ENCODE measurements around the gene WSCD1. TPM values are rescaled to one million over a fixed set of nuclear protein-coding genes. Genes with fewer than 3 reads are reported as not detected.
A peak's percentile ranks its signal among the peaks of the same experiment; 100 is the strongest.

WSCD1 gene
- total RNA-seq, 1 donor from 2014 or later: 4.2 TPM

GRCh38 chr17:6057562-6057961, 12.6 kb upstream of the WSCD1 start:
- H3K4me3 Mint-ChIP-seq (ENCODE audit: unreplicated experiment): no peak overlapping the region
- no peaks in the 10 kb centered on the region for H3K36me3 Mint-ChIP-seq (ENCODE audit: low read depth)
- H3K9me3 Mint-ChIP-seq (ENCODE audit: low read depth): no peaks in the 10 kb centered on the region
- no peak overlapping the region for H3K27ac Mint-ChIP-seq (ENCODE audit: unreplicated experiment)
- peaks cover 9% of the 10 kb centered on the region for H3K4me1 Mint-ChIP-seq (ENCODE audit: low read depth)
- peaks cover 40% of the 10 kb centered on the region for H3K27me3 Mint-ChIP-seq (ENCODE audit: low read depth)
- TF ChIP-seq CTCF (IDR thresholded peaks at IDR 0.05): no peak
- no peak for DNase-seq (ENCODE audit: low spot score)

- Mint-ChIP-seq H3K4me3 (ENCODE audit: unreplicated experiment) (no peak overlapping the region), H3K9me3 (ENCODE audit: low read depth) (no peaks in the 10 kb centered on the region), H3K36me3 (ENCODE audit: low read depth) (no peaks in the 10 kb centered on the region), H3K27ac (ENCODE audit: unreplicated experiment) (no peak overlapping the region), H3K4me1 (ENCODE audit: low read depth) (peaks cover 9% of the 10 kb centered on the region), H3K27me3 (ENCODE audit: low read depth) (peaks cover 39% of the 10 kb centered on the region)
- no peak for TF ChIP-seq CTCF (IDR thresholded peaks at IDR 0.05)
- no peak for DNase-seq (ENCODE audit: low spot score)
Measured at GRCh38 chr17:6059406-6059805, 10.8 kb upstream of the WSCD1 start.

GRCh38 chr17:6061290-6061689, 8.9 kb upstream of the WSCD1 start:
- H3K27ac Mint-ChIP-seq (ENCODE audit: unreplicated experiment): peak overlapping the region; percentile 64
- DNase-seq (ENCODE audit: low spot score): no peak
- no peaks in the 10 kb centered on the region for H3K9me3 Mint-ChIP-seq (ENCODE audit: low read depth)
- no peak for TF ChIP-seq CTCF (IDR thresholded peaks at IDR 0.05)
- H3K4me1 Mint-ChIP-seq (ENCODE audit: low read depth): peaks cover 9% of the 10 kb centered on the region
- no peak overlapping the region for H3K4me3 Mint-ChIP-seq (ENCODE audit: unreplicated experiment)
- H3K36me3 Mint-ChIP-seq (ENCODE audit: low read depth): no peaks in the 10 kb centered on the region
- H3K27me3 Mint-ChIP-seq (ENCODE audit: low read depth): peaks cover 42% of the 10 kb centered on the region

GRCh38 chr17:6064868-6065267, 5.3 kb upstream of the WSCD1 start:
- H3K9me3 Mint-ChIP-seq (ENCODE audit: low read depth): no peaks in the 10 kb centered on the region
- H3K4me1 Mint-ChIP-seq (ENCODE audit: low read depth): peaks cover 15% of the 10 kb centered on the region
- H3K36me3 Mint-ChIP-seq (ENCODE audit: low read depth): no peaks in the 10 kb centered on the region
- no peak overlapping the region for H3K27ac Mint-ChIP-seq (ENCODE audit: unreplicated experiment)
- H3K4me3 Mint-ChIP-seq (ENCODE audit: unreplicated experiment): no peak overlapping the region
- peaks cover 57% of the 10 kb centered on the region for H3K27me3 Mint-ChIP-seq (ENCODE audit: low read depth)
- TF ChIP-seq CTCF (IDR thresholded peaks at IDR 0.05): no peak
- DNase-seq (ENCODE audit: low spot score): no peak

- DNase-seq (ENCODE audit: low spot score): no peak
- Mint-ChIP-seq H3K9me3 (ENCODE audit: low read depth) (no peaks in the 10 kb centered on the region), H3K27me3 (ENCODE audit: low read depth) (peaks cover 54% of the 10 kb centered on the region), H3K27ac (ENCODE audit: unreplicated experiment) (no peak overlapping the region), H3K4me1 (ENCODE audit: low read depth) (peaks cover 16% of the 10 kb centered on the region), H3K4me3 (ENCODE audit: unreplicated experiment) (no peak overlapping the region), H3K36me3 (ENCODE audit: low read depth) (no peaks in the 10 kb centered on the region)
- no peak for TF ChIP-seq CTCF (IDR thresholded peaks at IDR 0.05)
Measured at GRCh38 chr17:6065351-6065750, 4.8 kb upstream of the WSCD1 start.

Measured in chondrocyte (in vitro differentiated cells).